Activated naive CD4-positive, alpha-beta T cell treated with anti-CD3 and anti-CD28 coated beads, Interleukin-2, amount 50 U/mL, for 72 hours (primary cell): ENCODE measurements around the gene DLEU7. TPM values are rescaled to one million over a fixed set of nuclear protein-coding genes. Genes with fewer than 3 reads are reported as not detected.

ENCODE experiments used
- ATAC-seq, 2 donors: fragments of 150-1000 bp; cut with Tn5 transposase; 2 replicates each; pipeline ENCODE4 v1.10.0; 2021; ENCODE audit warnings: mild to moderate bottlenecking in 2 of 2, moderate library complexity in 2 of 2
- DNase-seq, 2 donors: peaks; one replicate each; pipeline ENCODE4 v3.0.0; 2021 to 2022; ENCODE audit warnings: low spot score in 2 of 2
- H3K27ac Mint-ChIP-seq, 2 donors: one replicate each; pipeline ENCODE4 v1.8.0; 2022; ENCODE audit warnings: mild to moderate bottlenecking in 2 of 2, mixed read lengths in 2 of 2
- H3K36me3 Mint-ChIP-seq, 2 donors: one replicate each; pipeline ENCODE4 v1.8.0; 2022; ENCODE audit warnings: mixed read lengths in 2 of 2
- H3K9me3 Mint-ChIP-seq, 2 donors: one replicate each; pipeline ENCODE4 v1.8.0; 2022; ENCODE audit warnings: mixed read lengths in 2 of 2
- total RNA-seq, 2 donors: library from RNA; stranded (reverse); gene quantifications; one replicate each; pipeline ENCODE4 v1.2.3, GENCODE V29; 2022

The DLEU7 gene
- not detected for total RNA-seq

DNA sequence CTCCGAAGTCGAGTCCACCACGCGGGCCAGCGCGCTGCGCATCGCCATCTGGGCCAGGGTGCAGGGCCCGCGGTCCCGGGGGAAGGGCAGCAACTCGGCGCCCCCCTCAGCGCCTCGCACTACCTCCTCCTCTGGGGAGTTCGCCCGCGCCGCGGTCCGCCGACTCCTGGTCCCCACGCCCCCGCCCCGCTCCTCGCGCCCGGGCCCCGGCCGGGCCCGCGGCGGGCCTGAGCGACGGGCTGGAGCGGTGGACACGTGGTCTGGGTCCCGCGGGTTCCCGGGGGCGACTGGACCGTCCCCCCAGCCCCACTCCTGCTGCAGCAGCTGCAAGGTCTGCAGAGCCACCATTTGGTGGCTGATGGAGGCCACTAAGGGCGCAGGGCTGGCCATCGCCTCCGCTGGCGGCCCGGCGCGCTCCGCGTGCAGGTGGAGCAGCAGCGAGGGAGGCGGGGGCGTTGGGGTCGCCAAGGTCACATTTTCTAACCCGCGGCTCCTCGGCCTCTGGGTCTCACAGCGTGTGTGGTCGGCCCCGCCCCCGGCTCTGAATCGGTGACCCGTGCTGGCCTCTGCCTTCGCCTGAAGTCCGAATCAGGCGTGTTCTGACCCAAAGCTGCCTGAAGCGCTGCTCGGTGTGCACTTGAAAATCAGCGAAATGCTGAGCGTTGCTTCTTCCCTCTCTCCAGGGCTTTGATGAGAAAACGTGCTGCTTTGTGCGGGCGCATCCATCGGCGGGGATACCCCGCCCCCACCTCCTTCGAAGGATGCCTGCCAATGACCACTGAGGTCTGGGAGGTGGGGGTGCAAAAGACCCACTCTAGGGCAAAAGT lies at the start of gene DLEU7:
Gene DLEU7 (minus strand): TSS at position 436 of the 827 bp plus-strand sequence. CDS start 46 bp downstream, at position 390.
- no peak for ATAC-seq
- DNase-seq: no peak

DNA sequence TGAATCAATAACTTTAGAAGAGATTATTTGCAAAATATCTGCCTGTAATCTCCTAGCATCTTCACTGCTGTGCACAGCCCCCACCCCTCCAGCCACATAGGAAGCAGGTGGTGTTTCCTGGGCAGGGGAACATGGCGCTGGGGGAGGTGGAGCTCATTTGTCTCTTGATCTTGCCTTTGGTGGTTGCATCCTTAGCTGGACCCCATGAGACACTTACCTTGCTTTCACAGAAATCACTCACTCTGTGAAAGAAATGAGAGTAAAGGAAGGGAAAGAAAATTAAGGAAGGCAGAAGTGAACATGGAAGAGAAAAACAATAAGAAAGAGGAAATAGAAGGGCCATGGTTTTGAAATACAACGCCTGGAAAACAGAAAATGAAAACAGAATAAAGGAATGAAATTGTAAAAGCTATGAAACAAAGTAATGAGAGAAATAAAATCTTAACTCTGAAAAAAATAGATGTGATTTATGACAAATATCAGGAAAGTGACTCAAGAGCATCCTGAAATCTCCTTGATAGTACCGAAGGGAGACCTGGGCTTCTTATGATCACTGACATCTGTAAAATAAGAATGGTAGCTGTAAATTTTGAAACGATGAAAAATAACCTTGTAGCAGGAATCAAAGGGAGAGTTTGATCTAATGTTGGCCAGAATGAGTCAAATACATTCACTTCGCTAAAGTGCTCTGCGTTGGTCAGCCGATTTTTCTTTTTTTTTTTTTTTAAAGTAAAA lies 48.9 kb upstream of the DLEU7 start:
- ATAC-seq (peak; percentile 66 to 69), DNase-seq (peak in 1 of 2 donors; percentile 25)
- Mint-ChIP-seq H3K9me3 (peaks cover 6 to 11% of the 10 kb centered on the region in 2 donors), H3K36me3 (peaks cover 15 to 17% of the 10 kb centered on the region in 2 donors), H3K27ac (peak overlapping the region; percentile 83 to 91)

More for the DNA sequence above, at the start of gene DLEU7:
- H3K9me3 Mint-ChIP-seq: no peaks in the 10 kb centered on the region
- H3K27ac Mint-ChIP-seq: no peak within 1 kb of the TSS
- peaks cover 0 to 7% of the 10 kb centered on the region in 2 donors for H3K36me3 Mint-ChIP-seq

DNA sequence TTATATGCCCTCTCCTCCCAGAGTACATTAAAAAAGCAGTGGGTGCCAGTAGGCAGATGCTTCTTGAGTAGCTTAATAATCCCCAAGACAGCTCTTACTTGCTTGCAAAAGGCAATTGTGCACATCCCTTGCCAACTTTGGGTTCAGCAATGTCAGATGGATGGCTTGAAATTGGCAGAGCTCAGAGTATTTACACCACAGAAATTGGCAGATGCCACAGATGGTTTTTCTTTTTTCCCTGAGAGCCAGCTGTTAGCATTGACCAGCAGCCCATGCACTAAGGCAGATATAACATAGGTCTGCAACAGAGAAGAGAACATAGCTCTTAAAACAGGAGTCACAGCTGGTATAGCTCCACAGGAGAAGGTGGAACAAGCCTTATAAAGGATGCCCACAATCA lies 47.7 kb upstream of the DLEU7 start:
- Mint-ChIP-seq H3K36me3 (peaks cover 15 to 17% of the 10 kb centered on the region in 2 donors), H3K27ac (no peak overlapping the region), H3K9me3 (peaks cover 6 to 11% of the 10 kb centered on the region in 2 donors)
- ATAC-seq (no peak), DNase-seq (no peak)

DNA sequence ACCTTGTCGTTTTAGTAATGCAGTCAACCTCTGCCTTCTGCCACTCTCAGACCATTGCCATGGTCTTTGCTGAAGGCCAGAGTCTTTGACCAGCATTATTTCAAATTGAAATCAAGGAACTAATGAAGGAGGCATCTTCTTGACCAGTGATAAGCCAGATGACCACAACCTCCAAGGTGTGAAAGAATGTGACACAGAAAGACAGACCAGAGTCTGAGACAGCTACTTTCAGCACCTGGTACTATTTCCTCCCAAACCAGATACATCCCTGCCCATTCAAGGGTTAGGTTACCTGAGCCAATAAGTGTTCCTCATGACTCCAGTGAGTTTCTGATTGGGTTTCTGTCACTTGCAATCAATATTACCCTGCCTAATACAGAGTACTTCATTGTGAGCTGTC lies 45.8 kb upstream of the DLEU7 start:
- peaks cover 0 to 4% of the 10 kb centered on the region in 2 donors for H3K9me3 Mint-ChIP-seq
- no peak for ATAC-seq
- H3K36me3 Mint-ChIP-seq: peaks cover 8 to 9% of the 10 kb centered on the region in 2 donors
- no peak for DNase-seq
- no peak overlapping the region for H3K27ac Mint-ChIP-seq

DNA sequence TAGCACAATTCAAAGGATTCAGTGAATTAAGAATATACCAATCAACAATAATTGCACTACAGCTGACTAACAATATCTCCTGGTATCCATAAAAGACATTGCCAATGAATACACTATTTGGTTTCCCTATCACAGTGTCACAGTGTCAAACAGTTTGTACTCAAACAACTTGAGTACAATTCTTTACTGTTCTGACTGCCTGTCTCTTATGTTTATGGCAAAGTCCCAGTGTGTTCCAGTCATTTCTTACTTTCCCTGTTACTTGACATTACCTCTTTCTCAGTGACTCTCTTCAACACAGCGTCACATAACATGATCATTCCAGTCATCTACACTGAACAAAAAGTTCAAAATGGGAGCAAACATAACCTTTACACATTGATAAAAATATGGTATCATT lies 44.9 kb upstream of the DLEU7 start:
- H3K36me3 Mint-ChIP-seq: no peaks in the 10 kb centered on the region

DNA sequence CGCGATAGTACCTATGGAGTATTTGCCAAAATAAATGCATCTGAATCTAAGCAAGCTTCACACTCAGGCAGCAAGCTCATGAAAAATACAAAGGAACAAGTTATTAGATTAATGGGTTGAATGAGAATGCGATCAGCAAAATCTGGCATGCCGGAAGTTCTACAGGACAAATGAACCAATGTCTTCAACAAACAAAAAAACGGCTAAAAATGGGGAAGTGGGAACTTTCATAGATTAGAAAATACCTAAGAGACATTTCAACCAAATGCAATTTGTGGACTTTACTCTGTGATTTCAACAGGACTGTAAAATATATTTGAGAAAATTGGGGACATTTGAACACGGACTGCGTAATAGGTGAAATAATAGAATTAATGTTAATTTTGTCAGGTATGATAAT lies 43.7 kb upstream of the DLEU7 start:
- Mint-ChIP-seq H3K36me3 (no peaks in the 10 kb centered on the region), H3K9me3 (no peaks in the 10 kb centered on the region), H3K27ac (no peak overlapping the region)
- DNase-seq (no peak), ATAC-seq (no peak)

More for the DNA sequence above, 44.9 kb upstream of the DLEU7 start:
- ATAC-seq: peak in 1 of 2 donors; percentile 54
- DNase-seq: no peak
- H3K27ac Mint-ChIP-seq: no peak overlapping the region
- H3K9me3 Mint-ChIP-seq: no peaks in the 10 kb centered on the region

DNA sequence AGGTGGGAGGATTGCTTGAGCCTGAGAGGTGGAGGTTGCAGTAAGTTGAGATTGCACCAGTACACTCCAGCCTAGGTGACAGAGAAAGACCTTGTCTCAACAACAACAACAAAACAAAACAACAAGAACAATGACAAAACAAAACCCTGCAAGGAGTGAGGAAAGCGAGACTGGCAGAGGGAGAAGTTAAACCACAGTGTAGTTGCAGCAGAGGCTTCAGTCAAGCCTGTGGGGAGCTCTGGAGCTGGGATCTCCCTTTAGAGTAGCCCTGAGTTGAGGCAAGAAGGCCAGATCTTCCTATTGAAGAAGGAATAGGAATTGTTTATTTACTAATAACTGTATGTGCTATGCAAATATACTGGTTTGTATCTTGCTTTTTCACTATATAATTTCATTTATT lies 40.8 kb upstream of the DLEU7 start:
- H3K36me3 Mint-ChIP-seq: no peaks in the 10 kb centered on the region
- no peak for ATAC-seq
- H3K9me3 Mint-ChIP-seq: no peaks in the 10 kb centered on the region
- DNase-seq: no peak
- H3K27ac Mint-ChIP-seq: no peak overlapping the region

DNA sequence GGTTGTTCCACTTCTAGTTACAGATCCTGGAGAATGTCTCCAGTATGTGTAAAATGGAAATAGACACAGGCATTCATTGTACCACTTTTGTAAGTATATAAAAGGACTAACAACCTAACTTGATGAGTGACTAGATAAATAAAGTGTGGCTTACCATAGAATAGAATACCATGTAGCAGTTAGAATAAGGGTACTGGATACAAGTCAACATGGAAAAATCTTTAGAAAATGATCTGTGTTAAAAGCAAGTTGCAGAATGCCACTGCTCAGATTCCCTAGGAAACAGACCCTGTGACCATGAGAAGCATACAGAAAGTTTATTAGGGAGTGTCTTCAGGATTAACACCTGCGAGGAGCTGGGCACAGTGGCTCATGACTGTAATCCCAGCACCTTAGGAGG lies 40.2 kb upstream of the DLEU7 start:
- Mint-ChIP-seq H3K27ac (no peak overlapping the region), H3K36me3 (no peaks in the 10 kb centered on the region), H3K9me3 (no peaks in the 10 kb centered on the region)
- ATAC-seq (no peak), DNase-seq (no peak)

DNA sequence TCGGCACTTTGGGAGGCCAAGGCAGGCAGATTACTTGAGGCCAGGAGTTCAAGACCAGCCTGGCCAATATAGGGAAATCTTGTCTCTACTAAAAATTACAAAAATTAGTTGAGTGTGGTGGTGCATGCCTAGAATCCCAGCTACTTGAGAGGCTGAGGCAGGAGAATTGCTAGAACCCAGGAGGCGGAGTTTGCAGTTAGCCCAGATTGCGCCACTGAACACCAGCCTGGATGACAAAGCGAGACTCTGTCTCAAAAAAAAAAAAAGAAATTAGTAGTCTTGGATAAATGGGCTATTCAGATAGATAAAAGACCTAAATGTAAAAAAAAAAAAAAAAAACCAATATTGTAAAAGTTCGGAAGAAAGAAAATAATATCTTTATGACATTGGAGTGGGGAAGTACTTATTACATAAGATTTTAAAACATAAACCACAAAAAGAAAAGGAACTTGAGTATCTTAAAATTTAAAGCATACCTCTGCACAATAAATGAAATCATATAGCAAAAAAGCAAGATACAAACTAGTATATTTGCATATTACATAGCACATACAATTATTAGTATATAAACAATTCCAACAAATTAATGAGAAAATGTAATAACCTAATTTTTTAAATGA lies 39.4 kb upstream of the DLEU7 start:
- no peak for ATAC-seq
- no peaks in the 10 kb centered on the region for H3K9me3 Mint-ChIP-seq
- no peak overlapping the region for H3K27ac Mint-ChIP-seq
- DNase-seq: no peak
- H3K36me3 Mint-ChIP-seq: no peaks in the 10 kb centered on the region

DNA sequence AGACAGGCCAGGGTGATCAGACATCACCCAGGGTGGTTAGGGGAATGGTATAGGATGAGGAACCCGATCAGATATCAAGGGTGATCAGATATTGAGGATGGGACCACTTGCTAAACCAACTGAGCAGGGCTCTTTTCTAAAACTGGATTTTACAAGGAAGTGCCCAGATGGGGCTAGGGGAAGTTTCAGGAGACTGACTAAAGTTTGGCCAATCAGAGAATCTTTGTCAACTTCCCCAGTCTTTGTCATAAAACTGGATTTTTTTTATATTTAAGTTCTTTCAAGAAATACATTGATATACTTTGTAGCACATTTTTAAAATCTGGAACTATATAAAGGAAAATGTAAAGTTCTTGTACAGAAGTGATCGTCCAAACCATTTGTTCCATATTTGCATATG lies 30.5 kb upstream of the DLEU7 start:
- DNase-seq: no peak
- no peaks in the 10 kb centered on the region for H3K9me3 Mint-ChIP-seq
- H3K27ac Mint-ChIP-seq: no peak overlapping the region
- no peak for ATAC-seq
- no peaks in the 10 kb centered on the region for H3K36me3 Mint-ChIP-seq

DNA sequence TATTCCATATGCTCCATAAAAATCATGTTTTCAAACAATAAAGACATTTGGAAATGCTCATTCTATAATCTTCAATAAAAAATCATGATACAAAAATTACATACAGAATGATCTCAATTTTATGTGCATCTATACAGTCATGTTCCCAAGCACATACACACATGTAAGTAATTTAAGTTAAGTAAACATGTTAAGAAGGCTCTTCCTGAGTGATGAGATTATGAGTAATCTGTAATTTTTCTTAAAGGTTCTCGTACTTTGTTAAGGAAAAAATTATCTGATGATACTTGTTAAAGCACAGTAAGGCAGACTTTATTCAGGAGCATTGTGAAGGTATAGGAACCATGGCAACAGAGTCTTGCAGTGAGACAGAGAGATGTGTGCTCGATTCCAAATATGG lies 30.0 kb upstream of the DLEU7 start:
- ATAC-seq: no peak
- H3K9me3 Mint-ChIP-seq: no peaks in the 10 kb centered on the region
- H3K27ac Mint-ChIP-seq: no peak overlapping the region
- DNase-seq: no peak
- H3K36me3 Mint-ChIP-seq: no peaks in the 10 kb centered on the region

DNA sequence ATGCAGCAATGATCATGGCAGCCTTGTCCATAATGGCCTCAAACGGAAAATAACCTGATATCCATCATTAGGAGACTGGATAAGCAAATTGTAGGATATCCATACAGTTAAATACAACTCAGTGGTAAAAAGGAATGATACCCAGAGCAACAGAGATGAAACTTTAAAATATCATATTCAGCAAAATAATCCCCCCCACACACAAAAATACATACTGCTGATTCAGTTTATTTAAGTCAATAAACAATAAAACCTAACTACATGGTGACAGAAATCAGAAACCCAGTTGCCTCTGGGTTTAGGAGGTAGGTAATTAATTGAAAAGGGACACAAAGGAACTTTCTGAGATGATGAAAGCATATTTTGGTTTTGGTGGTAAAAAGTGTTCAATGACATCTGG lies 27.9 kb upstream of the DLEU7 start:
- Mint-ChIP-seq H3K36me3 (no peaks in the 10 kb centered on the region), H3K27ac (no peak overlapping the region), H3K9me3 (no peaks in the 10 kb centered on the region)
- ATAC-seq (no peak), DNase-seq (no peak)

DNA sequence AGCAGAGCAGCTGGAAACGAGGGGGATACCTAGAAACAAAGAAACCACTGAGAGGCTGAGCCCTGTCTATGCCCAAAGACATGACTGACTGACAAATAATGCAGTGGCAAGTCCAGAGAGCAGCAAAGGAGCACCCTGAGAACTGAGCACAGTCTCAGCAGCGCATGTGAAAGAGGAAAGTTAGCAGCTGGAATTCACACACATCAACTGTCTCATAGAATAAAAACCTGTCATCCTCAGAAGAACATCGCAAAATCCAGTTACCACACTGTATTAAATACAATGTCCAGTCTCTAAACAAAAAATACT lies 24.1 kb upstream of the DLEU7 start:
- H3K9me3 Mint-ChIP-seq: no peaks in the 10 kb centered on the region
- DNase-seq (no peak), ATAC-seq (no peak)
- no peak overlapping the region for H3K27ac Mint-ChIP-seq
- no peaks in the 10 kb centered on the region for H3K36me3 Mint-ChIP-seq

DNA sequence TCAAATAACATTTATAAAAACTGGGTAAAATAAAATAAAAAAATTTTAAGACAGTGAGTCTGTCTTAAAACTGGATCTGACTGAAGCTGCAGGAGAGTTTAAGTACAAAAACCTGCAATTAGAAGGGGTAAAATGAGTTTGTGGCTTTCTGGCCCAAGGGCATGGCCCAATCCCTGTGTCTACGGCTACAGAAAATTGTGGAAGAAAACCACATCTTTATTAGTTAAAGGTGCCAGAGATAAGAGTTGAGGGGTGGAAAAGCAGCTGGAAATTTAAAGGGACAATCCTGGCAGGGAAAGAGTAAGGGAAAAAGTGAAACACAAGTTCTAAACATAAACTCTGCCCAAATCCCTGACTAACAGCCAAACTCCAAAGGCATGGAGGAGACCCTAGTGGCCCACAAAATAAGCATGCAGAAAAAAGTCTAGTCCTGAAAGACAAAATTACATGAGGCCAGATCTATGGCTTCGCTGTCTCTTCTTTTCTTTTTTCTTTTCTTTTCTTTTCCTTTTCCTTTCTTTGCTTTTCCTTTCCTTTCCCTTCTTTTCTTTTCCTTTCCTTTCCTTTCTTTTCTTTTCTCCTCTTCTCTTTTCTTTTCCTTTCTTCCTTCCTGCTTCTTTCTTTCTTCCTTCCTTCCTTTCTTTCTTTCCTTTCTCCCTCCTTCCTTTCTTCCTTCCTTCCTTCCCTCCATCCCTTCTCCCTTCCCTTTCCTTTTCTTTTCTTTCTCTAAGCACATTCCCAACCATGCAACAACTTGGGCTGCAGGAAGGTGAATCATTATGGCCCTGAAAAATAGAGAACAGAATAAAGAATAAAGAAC lies 23.5 kb upstream of the DLEU7 start:
- H3K9me3 Mint-ChIP-seq: no peaks in the 10 kb centered on the region
- H3K27ac Mint-ChIP-seq: no peak overlapping the region
- ATAC-seq: no peak
- no peaks in the 10 kb centered on the region for H3K36me3 Mint-ChIP-seq
- no peak for DNase-seq

DNA sequence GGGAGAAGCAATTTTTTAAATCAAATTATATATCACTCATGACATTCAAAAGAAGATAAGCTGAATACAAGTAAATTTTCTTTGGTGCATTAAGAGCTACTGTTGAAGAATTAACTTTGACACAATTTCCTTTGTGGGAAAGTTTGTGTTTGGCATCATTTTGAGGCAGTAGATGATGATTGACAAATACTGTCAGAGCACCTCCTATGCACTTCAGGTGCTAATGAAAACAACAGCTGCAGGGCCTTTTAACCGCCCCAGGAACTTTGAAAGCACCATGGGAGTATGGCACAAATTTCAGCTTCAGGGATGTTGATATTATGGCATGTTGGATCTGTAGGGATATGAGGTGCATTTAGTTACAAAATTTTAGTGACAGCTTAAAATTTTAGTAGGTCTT lies 21.0 kb upstream of the DLEU7 start:
- no peak for ATAC-seq
- H3K36me3 Mint-ChIP-seq: peaks cover 1 to 8% of the 10 kb centered on the region in 2 donors
- DNase-seq: no peak
- H3K9me3 Mint-ChIP-seq: no peaks in the 10 kb centered on the region
- no peak overlapping the region for H3K27ac Mint-ChIP-seq

DNA sequence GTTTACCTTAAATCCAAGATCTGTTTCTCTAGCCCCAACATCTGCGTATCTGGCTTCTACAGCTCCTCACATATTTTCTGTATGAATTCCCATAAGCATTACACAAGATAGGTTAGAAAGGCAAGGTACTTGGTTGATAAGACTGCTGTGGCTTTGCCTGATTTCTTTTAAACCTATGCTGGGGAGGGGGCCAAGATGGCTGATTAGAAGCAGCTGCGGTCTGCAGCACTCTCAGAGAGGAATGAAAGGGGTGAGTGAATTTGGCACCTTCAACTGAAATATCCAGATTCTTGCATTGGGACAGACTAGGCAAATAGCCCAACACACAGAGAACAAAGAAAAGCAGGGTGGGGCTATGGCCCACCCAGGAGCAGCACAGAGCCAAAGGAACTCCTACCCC lies 12.2 kb upstream of the DLEU7 start:
- peaks cover 29 to 38% of the 10 kb centered on the region in 2 donors for H3K36me3 Mint-ChIP-seq
- no peak overlapping the region for H3K27ac Mint-ChIP-seq
- ATAC-seq (no peak), DNase-seq (no peak)
- H3K9me3 Mint-ChIP-seq: peaks cover 22 to 25% of the 10 kb centered on the region in 2 donors

DNA sequence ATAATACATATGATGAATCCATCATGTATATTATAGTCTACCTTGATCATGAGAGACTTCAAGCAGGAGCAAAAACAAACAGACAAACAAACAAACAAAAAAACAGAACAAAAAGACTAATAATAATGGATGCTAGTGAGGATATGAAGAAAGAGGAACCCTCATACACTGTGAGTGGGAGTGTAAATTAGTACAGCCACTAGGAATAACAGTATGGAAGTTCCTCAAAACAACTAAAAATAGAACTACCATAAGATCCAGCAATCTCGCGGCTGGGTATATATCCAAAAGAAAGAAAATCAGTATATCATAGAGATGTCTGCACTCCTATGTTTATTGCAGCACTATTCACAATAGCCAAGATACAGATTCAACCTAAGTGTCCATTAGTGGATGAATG lies 7.0 kb upstream of the DLEU7 start:
- H3K9me3 Mint-ChIP-seq: no peaks in the 10 kb centered on the region
- H3K36me3 Mint-ChIP-seq: peaks cover 0 to 5% of the 10 kb centered on the region in 2 donors
- ATAC-seq: no peak
- no peak overlapping the region for H3K27ac Mint-ChIP-seq
- DNase-seq: no peak
